NCI-H446 (cell line): ENCODE results near the gene MAST2.

Experiments used
- DNase-seq, 2 experiments: peaks; one replicate each; lab custom pipeline; 2025; lab: John Stamatoyannopoulos, UW

Gene MAST2

GRCh38 chr1:45982359-45982758 is 178.9 kb downstream of the MAST2 start:
- DNase-seq: no peak

GRCh38 chr1:45983967-45984366 is 180.6 kb downstream of the MAST2 start:
- DNase-seq: no peak

DNA sequence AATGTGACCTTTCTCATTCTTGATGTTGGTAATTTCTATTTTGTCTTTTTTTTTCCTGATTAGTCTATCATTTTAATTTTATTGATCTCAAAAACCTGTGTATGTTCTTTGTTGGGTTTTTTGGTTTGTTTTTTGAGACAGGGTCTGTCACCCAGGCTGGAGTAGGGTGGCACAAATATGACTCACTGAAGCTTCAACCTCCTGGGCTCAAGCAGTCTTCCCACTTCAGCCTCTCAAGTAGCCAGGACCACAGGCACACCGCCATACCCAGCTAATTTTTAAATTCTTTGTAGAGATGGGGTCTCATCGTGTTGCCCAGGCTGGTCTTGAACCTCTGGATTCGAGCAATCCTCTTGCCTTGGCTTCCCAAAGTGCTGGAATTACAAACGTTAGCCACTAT is 183.8 kb downstream of the MAST2 start:
- no peak for DNase-seq

DNA sequence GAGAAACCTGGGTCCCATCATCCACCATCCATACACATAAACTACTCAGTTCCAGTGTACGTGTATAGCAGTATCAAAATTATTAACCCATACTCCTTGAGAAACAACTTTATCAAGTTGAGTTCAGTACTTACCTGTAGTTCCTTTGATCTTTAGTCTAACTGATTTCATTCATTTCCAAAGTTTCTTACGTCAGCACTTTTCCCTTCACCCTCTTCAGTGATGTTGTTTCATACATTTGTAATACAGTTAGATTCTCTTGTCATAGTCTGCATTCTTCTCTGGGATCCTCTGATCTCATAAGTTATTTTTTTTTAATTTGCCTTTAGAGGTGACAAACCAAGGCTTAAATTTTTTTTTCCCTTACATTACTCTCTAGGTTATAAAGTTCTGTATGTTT is 185.8 kb downstream of the MAST2 start:
- no peak for DNase-seq

GRCh38 chr1:45994423-45994822 is 191.0 kb downstream of the MAST2 start:
- DNase-seq: no peak

- no peak for DNase-seq
These were observed 191.9 kb downstream of the MAST2 start for GRCh38 chr1:45995298-45995697.

DNA sequence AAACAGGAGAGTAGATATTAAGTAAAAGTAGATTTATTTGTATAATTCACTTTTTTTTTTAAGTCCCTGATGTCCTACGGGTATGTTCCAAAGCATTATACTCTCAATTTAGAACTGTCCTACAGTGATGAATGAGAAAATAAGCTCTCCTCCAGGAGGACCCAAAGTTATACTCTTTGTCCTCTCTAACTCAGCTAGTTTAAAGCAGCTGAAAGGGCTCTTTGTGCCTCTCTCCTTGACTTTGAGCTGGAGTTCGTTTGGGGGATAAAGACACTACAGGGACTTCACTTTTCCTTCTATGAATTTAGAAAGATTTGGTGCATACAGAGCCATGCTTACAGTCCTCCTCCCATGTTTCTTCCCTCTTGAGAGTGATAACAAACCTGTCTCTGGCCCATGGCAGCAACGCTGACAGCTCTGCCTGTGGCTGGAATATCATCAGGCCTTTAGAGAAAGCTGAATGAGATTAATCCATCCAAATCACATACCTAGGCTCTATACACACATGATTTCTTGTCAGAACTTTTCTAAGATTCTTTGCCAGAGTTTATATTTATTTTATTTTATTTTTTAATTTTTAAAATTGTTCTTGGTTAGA is 194.7 kb downstream of the MAST2 start:
- DNase-seq: no peak

- DNase-seq: no peak
These were observed 196.1 kb downstream of the MAST2 start for GRCh38 chr1:45999507-45999906.

- DNase-seq: no peak
These were observed 197.8 kb downstream of the MAST2 start for GRCh38 chr1:46001081-46001785.

DNA sequence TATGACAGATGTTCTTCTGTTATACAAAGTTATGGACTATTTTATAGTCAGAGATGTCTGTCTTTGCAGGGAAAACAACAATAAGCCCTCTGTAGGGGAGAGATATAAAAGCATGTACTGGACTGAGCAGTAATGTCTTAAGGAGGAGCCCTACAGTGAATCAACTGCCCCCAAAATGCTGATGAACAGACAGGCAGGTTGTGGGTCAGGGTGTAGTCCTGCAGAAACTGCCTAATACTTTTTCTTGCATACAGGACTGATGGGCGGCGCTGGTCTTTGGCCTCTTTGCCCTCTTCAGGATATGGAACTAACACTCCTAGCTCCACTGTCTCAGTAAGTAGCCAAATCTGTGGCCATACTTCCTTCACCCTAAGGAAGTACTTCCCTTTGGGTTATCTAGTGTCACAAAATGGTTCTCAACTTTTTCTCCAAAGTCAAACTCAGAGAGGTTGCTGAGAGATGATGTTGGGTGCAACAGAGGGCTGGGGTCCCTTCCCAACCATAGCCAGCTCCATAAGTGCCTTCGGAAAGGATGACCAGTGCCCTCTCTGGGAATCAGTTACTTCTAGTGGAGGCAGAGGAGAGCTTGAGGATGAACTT is 199.2 kb downstream of the MAST2 start:
- DNase-seq: no peak

DNA sequence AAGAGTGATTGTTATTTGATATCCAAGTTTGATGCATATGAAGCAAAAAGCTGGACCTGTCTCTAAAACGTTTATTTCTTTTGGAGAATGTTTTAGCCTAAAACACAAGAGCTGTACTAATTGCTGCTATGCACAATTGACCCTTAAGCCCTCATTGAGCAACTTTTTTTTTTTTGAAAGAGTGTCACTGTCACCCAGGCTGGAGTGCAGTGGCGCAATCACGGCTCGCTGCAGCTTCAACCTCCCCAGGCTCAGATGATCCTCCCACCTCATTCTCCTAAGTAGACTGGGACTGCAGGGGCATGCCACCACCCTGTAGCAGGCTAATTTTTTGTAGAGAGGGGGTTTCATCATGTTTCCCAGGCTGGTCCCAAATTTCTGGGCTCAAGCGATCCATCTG is 199.9 kb downstream of the MAST2 start:
- DNase-seq: no peak

- DNase-seq: no peak
These were observed 201.1 kb downstream of the MAST2 start for GRCh38 chr1:46004492-46004891.

- no peak for DNase-seq
These were observed 202.2 kb downstream of the MAST2 start for GRCh38 chr1:46005594-46005993.

- DNase-seq: no peak
These were observed 205.2 kb downstream of the MAST2 start for GRCh38 chr1:46008585-46008984.

DNA sequence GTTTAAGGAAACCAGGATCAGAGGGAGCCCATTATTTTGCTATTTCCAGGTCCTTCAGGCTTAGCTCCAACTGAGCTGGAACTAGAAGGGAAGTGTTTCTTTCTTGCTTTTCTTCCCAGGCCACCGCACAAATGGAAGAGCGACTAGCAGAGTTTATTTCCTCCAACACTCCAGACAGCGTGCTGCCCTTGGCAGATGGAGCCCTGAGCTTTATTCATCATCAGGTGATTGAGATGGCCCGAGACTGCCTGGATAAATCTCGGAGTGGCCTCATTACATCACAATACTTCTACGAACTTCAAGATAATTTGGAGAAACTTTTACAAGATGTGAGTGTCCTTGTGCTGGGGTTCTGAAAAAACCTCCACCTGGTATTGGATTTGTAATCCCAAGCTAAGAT is 207.2 kb downstream of the MAST2 start:
- no peak for DNase-seq

DNA sequence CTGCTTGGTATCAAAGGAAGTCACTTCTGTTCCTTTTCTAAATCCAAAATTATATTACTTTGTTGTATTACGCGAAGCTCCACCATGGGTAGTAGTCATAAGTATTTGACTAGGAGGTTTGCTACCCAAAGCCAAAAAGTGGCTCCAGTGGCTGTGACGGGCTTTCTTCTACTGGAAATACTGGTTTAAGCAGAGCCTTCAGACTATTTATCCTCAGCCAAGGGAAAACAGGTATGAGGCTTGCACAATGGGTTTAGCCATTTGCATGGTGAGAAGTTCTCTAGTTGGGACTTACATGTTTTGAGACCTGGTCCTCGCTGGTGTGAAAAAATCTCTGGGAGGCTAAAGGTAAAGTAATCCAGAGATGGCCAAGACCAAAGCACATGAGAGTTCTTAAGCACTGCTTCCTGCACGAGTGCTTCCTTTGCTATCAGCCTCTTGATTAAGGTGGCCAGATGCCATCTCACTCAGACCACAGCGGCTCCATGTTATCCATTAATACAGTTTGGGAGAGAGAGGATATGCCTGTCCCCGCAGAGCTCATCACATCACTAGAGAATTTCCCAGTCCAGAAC is 207.8 kb downstream of the MAST2 start:
- DNase-seq: no peak

- DNase-seq: no peak
These were observed 208.8 kb downstream of the MAST2 start for GRCh38 chr1:46012236-46012635.

DNA sequence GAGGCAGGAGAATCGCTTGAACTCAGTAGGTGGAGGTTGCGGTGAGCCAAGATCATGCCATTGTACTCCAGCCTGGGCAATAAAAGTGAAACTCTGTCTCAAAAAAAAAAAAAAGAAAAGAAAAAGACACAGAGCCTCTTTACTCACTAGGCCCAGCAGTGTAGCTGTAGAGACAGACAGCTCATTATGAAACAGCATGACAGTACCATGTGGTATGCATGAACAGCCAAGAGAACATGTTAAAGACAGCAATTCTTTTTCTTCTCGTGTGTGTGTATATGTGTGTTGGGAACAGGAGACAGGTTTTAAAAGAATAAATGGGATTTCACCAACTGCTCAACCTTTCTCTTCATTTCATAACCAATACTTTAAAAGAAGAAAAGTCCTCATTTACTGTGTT is 210.2 kb downstream of the MAST2 start:
- DNase-seq: no peak

DNA sequence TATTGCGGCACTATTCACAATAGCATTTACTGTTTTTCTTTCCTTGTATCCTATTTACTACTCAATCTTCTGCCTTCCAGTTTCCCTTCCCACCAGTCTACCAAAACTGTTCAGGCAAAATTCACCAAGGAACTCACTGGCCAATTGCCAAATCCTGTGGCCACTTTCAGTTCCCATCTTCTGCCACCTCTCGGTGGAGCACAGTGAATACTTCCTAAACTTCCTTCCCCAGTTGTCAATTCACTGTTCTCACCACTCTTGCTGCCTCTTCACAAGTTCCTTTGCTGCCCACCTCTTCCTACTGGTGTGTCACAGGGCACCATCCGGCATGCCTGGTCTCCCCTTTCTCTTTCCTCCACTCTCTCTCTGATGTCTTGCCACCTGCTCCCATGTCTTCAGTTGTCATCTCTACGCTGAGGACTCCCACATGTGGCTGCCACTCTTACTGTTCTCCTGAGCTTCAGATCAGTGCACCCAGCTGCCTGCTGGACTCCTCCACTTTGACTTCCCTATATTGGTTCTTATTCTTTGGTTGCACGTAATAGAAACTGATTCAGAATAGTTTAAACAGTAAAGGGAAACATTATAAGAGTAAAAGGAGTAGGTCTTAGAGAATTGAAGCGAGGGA is 214.6 kb downstream of the MAST2 start:
- DNase-seq: no peak

DNA sequence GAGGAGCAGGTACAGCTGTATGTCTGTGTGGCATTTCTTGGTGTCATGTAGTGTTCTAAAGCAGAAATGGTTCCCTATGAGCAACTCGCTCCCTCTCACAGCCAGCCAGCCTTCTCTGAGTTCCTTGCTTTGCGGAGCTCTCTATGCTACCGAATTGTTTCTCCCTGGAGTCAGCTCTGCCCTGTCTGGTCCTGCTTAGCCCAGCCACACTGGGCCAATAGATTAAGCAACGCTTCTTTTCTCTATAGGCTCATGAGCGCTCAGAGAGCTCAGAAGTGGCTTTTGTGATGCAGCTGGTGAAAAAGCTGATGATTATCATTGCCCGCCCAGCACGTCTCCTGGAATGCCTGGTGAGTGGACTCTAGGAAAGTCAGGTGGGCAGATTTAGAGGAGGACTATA is 215.9 kb downstream of the MAST2 start:
- no peak for DNase-seq

GRCh38 chr1:46020010-46020409 is 216.6 kb downstream of the MAST2 start:
- no peak for DNase-seq

DNA sequence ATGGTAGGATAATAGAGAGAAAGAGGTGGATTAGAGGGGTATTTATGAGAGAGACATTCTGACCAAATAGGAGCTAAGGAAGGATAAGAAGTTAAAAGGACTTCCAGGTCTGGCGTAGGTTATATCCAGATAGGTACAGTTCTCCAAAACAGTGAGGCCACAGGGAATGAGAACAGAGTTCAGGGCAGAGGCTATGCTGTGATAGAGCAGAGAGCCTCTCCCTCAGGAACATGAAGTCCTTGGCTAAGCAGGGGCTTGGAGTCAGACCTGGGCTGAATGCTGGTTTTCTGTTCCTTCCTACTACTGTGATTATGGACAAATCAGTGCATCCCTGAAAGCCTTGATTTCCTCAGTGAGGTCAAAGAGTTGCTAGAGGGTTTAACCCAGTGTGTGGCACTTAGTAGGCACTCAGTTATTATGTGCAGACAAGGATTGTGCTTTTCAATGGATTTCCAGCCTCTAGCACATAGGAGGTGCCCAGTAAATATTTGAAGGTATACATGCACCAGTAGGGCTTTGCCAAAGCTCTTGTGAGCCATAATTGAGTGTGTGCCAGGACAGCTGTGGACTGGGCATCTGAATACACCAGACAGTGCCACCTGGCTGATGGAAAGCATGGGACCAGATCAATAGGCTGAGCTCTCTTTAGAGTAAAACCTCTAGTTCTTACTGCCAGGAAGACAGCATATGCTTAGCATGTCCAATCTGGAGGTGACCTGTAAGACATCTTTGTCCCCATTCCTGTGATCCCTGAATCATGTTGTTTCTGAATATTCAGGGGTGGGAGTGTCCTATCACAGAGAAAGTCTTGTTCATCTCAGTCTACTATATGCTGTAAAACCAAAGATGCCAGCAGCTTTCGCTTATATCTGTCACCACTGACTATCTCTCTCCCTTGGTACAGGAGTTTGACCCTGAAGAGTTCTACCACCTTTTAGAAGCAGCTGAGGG is 217.9 kb downstream of the MAST2 start:
- peak in 1 of 2 experiments; percentile 31 for DNase-seq
